HG03175 (cell line): ENCODE data around the gene ATP9B.

Experiments used
- ATAC-seq: cut with Tn5 transposase; IDR thresholded peaks from one replicate; pipeline ENCODE4 v1.9.1; 2021; ENCODE audit warnings: mild to moderate bottlenecking, moderate library complexity; ENCODE audit not compliant: unreplicated experiment

The ATP9B gene

DNA sequence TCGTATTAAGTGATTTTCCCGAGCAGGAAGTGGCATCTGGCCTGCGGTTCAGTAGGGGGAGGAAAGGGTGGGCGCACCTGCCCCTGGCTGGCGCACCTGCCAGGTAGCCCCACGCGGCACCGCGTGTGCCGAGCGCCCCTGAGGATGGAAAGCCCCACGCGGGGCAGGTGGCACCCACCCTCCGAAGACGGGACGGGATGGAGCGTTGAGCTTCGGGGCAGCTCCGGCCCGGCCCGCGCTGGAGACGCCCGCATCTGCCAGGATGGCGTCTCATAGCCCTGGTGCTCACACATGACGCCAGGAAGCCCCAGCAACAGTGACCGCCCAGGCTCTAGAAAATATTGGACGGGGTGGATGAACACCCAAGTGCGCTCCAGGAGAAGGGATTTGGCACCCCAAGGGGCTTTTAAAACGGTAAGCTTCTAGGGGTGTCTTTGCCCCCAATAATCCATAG lies 324.0 kb downstream of the ATP9B start:
- no peak for ATAC-seq

GRCh38 chr18:79393635-79394533 lies 324.7 kb downstream of the ATP9B start:
- peak; percentile 25 for ATAC-seq

DNA sequence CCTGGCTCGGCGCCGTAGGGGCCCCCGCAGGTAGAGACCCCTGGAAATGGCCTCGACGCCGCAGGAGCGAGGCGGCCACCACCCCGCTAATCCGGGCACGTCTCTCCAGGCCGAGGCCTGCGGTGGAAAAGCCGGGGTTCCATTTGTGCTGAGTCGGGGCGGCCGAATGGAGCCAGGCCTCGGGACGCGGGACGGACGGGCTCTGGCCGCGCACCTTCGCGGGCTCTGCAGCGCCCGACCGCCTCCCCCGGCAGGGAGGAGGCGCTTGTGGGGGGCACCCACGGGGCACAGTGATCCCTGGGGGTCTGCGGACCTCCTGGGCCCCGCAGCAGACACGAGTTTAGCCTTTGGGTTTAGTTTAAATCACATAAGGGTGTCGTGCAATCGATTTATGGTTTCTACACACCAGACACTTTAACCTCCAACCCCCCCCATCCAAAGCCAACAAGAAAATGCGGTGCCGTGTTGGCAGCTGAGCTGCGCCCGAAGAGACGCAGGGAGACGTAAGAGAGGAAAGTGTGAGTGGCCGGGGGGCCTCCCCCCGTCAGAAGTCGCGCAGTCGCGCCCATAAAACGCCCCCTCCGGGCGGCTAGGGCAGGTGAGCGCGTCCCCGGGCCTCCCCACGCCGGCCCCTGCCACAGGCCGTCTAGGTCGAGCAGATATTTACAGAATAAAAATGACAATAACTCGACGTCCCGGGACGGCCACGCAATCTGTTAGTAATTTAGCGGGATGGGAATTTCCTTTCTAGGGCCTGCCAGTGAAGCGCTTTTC lies 325.5 kb downstream of the ATP9B start:
- peak; percentile 9 for ATAC-seq

DNA sequence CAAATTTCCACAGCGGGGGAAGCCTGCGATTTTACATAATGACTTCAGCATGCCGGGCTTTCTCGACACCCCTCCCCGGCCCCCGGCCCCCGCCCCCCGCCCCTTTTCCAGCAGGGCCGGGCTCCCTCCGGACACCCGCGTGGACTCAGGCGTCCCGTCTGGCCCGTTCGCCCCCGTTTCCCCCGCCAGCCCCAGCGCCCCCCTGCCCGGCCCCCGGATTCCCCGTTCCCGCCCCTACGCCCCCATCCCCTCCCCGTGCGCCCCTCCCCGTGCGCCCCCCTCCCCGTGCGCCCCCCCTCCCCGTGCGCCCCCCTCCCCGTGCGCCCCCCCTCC lies 326.1 kb downstream of the ATP9B start:
- ATAC-seq: no peak

- no peak for ATAC-seq
Measured at GRCh38 chr18:79395761-79396404, 326.7 kb downstream of the ATP9B start, which contains the start of gene NFATC1. Gene NFATC1 (plus strand): TSS chr18:79395930. CDS start chr18:79396225, 295 bp downstream.

DNA sequence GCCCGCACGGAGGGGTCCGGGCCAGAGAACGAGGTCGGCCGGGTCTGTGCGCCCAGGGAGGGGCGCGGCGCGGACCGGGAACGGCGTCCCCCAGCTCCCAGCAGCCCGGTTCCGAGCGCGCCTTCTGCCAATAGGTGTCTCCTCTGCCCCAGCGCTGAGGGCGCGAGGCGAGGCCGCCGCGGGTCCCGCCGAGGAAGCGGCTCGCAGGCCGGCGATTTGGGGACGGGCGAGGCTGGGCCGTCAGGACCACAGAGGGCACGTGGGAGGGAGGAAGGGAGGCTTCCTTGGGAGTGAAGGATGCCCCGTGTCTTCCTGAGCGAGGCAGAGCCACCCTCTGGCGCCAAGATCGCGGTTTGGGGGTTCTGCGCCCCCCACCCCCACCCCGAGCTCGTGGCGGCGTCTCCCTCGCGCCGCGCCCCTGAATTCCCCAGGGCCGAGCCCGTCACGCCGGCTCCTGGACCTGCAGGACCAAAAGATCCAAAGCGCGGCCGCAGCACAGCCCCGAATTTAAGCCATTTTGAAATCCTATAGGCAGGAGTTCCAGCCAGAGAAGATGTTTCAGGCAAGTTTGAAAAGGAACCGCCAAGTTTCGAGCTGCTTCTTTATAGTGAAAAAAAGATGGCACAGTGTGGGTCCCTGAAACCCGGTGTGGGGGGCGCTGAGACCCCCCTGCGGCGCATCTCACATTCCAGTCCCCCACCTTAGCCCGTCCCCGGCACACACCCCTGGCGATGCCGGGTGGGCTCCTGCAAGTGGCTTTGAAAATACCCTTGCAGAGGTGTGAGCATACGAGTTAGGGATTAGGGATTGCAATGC lies 327.4 kb downstream of the ATP9B start:
- ATAC-seq: no peak

DNA sequence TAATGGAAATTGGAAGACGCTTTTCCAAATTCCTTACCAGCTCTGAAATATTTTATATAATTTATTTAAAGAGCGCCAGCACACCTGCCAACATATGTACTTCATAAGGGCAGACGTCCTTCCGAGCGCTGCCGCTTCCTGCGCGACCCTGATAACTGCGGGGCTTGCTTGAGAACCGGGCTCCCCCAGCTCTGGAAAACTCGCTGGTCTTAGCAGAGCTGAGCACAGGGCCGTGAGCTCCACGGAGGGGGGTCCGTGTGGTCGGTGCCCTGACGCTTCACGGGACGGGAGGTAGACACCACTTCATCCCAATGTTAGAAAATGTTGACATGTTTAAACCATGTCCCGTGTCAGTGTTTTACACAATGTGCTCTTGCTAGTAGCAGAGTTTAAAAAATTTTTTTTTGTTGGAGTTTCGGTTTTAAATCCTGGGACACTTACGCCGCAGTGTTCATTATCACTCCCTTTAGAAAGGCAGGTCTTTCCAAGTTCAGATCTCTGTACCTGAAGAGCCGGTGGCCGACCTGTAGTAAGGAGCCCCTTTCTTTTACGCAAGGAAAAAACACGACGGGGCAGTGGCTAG lies 328.1 kb downstream of the ATP9B start:
- no peak for ATAC-seq

- ATAC-seq: no peak
Measured at GRCh38 chr18:79397830-79398761, 328.9 kb downstream of the ATP9B start.

DNA sequence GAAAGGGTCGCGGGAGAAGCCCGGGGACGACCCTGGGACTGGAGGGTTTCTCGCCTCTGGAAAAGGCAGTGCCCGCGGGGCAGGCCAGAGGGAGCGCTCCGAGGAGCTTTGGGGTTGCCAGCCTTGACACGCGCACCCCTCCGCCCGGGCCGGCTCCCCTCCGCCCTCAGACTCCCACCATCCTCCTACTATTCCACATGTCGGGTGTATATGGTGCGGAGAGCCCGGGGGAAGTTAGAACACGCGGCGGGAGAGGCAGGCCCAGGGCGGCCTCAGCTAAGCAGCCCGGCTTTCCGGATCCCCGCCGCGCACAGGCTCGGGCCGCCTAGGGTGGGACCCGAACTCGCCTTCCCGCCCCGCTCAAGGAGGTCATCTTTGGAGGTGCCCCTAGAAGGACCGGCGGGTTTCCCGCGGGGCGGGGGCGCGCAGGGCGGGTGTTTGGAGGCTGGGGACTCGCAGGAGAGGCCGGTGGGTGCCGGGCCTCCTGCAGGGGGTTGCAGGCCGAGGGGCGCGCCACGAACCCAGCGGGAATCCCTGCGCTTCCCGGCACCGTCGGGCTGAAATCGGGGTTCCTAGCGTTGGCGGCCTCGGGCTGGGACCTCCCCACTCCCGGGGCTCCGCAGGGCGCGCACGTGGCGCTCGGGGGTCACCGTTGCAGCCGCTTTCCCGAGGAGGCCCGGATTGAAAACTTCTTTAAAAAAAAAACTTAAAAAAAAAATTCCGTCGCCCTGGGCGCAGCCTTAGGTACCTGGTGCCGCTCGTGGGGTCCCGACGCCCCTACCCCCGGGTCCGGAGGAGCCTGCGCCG lies 330.3 kb downstream of the ATP9B start:
- ATAC-seq: peak; percentile 5

DNA sequence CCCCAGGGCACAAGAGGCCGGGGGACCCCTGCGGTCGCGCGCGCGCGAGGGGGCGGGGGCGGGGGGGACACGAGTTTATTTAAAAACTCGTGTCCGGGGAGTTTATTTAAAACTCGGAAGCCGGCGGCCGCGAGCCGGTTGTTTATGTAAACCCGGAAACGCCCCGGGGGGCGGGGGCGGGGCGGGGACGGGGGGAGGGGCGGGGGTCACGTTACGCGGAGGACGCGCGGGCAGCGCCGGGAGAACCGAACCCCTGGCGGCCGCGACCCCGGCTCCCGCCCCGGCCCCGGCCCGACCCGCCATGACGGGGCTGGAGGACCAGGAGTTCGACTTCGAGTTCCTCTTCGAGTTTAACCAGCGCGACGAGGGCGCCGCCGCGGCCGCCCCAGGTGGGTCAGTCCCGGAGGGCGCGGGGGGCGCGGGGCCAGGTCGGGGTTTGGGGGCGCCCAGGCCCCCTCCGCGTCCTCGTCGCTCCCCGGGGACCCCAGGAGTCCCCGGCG lies 330.9 kb downstream of the ATP9B start:
- ATAC-seq: peak; percentile 25

GRCh38 chr18:79400591-79401381 lies 331.6 kb downstream of the ATP9B start:
- ATAC-seq: peak; percentile 12

GRCh38 chr18:79401494-79402208 lies 332.5 kb downstream of the ATP9B start:
- no peak for ATAC-seq

- no peak for ATAC-seq
Measured at GRCh38 chr18:79402209-79402576, 333.0 kb downstream of the ATP9B start.

- ATAC-seq: no peak
Measured at GRCh38 chr18:79402977-79403722, 334.0 kb downstream of the ATP9B start.

GRCh38 chr18:79403723-79404566 lies 334.8 kb downstream of the ATP9B start:
- ATAC-seq: no peak
